Fibroblast of gingiva (primary cell): Measurements from ENCODE around the gene GPR156.
"Not testable (repeated sequence)": the region's sequence is repeated elsewhere in the genome, so short reads cannot be mapped to it uniquely, and the experiment has no call there.

Experiments
- DNase-seq: peaks from one replicate; pipeline ENCODE4 v3.0.0-alpha.2; 2011; ENCODE audit warnings: low read depth

GPR156 gene

DNA sequence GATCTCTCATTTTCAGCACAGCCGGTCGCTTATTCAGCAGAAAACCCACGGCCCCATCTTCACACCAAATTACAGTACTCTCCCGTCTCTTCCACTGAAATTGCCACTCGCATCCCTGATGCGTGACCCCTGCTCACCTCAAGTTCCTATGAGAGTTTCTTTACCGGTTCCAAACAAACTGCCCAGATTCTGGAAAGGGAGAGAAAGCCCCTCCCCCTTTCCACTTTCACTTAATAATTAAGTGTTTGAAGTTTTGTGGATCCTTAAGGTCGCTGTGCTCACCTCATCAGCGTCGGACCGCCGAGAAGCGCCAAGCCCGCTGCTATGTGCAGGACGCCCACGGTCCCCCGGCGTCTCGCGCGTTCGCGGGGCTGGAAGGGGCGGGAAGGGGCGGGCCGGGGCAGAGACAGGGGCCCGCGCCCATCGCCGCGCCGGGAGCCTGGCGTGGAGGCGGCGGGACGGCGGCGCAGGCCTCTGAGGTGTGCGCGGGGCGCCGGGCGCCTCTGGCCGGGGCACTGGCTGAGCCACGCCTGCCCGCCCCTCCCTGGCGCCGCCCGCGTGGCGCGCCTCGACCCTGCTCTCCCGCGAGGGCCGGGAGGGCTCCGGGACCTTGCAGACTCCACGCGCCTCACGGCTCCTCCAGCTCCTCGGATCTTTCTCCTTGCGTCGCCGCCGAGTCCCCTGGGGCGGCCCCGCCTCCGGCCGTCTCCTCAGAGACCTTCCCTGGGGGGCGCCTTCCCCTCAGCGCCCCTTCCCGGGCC lies at the start of gene GPR156:
GPR156 (minus strand) TSS at position 476 of the 761 bp plus-strand sequence. CDS start 41,124 bp downstream, outside the sequence.
- DNase-seq, result no peak

GRCh38 chr3:120332646-120333045 lies 47.6 kb upstream of the GPR156 start:
- DNase-seq, result no peak

DNA sequence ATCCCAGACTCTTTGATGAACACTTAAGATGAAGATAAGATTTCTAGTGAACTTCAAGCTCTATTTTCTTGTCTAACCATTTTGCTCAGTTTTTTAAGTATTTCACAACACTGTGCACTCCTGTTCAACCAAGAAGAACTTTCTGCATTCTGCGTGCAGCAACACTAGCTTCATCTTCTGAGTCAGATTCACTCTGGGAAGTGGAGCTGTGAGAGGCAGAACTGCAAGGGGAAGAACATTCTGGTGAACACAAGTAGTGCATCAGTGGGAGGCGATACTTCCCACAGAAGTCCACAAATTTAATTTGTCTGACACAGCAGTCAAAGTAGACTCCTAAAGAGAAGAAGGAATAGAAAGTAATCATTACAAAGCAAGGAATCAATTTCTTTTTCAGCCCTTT lies 46.1 kb upstream of the GPR156 start:
- DNase-seq, result no peak

DNA sequence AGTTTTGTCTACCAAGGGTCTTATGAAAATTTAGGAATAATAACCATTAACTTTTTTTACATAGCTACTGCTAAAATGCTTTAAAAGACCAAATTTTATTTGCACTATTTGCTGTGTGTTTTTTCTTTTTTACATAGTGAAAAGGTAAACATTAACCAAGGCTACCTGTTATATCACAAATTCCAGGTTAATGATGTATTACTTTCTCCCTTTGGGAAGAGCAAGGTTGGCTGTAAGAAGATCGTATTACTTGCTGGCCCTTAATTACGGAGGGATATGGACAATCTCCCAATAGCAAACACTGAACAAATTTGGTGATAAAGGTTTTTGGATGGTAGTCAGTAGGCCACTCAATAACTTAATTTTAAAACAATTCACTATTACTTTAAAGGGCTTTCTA lies 41.8 kb upstream of the GPR156 start:
- no peak for DNase-seq

GRCh38 chr3:120324190-120324589 lies 39.2 kb upstream of the GPR156 start:
- DNase-seq, result no peak

DNA sequence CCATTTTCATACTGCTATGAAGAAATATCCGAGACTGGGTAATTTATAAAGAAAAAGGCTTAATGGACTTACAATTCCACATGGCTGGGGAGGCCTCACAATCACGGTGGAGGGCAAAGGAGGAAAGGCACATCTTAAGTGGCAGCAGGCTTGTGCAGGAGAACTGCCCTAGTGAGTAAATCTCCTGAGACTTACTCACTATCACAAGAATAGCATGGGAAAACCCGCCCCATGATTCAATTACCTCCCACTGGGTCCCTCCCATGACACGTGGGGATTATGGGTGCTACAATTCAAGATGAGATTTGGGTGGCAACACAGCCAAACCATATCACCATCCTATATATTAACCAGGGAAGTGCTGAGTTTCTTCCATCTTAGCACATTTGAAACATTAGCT lies 38.7 kb upstream of the GPR156 start:
- DNase-seq, result not testable (repeated sequence)

DNA sequence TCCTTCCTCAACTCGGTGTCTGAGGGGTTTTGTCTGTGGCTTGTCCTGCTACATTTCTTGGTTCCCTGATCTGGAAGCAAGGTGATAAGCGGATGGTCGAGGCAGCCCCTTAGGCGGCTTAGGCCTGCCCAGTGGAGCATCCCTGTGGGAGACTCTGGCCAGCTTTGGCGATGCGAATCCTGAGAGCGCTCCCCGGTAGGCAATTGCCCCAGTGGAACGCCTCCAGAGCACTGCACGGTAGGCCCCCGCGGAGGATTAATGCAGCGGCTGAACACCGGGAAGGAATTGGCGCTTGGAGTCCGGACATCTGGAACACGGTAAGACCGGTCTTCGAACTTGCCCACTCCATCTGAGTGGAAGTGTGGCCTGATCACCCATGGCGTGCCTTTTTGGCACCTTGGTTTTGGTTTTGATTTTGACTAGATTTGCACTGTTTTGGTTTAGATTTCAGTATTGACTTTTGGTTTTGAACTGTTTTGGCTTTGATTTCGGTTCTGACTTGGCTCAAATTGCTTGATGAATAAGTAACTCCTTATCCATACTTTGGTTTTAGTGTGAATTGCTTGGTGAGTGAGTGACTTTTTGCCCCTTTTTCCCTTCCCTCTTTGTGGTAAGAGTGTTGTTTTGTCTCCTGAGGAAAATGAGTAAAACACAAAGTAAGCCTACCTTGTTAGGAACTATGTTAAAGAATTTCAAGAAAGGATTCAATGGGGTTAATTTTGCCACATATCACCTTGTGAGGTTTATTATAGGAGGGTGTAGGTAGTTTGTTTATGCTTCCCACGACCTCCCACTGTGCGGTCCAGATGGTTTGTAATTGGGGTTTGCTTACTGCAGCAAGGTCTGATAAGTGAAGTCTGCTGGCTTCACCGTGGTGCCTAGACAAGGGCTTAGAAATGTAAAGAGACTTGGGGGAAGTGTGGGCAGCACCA lies 27.1 kb upstream of the GPR156 start:
- DNase-seq, result no peak

DNA sequence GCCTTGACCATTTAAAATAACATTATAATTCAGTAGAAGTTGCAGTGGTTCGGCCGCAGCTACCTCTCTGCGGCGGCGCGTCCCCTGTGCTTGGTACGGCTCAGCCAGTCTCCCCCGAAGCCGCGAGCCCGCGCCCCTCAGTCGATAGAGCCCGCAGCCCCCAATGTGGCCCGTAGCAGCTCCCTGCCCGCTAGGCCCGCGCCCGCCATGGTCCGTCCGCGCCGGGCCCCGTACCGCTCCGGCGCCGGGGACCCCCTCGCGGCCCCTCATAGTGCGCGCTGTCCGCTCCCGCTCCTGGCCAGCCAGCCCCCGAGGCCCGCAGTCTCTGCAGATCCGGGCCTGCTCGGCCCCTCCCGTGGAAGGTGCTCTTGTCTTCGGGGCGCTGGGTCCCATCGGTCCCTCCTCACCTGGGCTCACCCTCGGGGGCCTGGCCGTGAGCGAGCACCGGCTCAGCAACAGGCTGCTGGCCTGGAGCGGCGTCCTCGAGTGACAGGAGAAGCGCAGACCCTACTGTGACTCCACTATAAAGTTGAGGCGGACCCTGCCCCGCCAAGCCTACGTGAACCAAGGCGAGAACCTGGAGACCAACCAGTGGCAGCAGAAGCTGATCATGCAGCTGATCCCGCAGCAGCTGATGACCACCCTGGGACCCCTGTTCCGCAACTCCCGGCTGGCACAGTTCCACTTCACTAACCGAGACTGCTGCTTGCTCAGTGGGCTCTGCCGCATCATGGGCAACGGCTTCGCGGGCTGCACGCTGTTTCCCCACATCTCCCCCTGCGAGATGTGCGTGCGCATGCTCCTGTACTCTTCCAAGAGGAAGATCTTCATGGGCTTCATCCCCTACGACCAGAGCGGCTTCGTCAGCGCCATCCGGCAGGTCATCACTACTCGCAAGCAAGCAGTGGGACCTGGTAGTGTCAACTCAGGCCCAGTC lies 21.8 kb upstream of the GPR156 start:
- DNase-seq, result no peak

- DNase-seq, result no peak
These were observed 19.6 kb upstream of the GPR156 start for GRCh38 chr3:120304616-120305015.

DNA sequence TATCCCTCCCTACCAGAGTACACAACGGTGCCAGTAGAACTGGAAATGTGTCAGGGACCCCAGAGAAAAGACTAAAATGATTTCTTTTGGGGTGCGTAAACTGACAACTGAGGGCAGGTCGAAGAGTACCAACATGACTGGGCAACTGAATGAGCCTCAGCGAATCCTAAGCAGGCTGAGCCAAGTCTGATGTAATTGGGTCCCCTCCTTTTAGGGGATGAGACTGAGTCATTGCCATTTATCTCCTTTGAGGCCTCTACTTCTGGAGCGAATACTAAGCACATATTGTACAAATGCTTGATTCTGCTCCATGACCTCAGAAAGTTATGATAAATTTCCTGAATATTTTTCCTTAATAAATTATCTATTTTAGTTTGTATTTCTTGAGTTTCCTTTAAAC lies 17.3 kb upstream of the GPR156 start:
- DNase-seq, result peak; percentile 6

- no peak for DNase-seq
These were observed 15.9 kb upstream of the GPR156 start for GRCh38 chr3:120300971-120301370.

GRCh38 chr3:120299403-120299802 lies 14.4 kb upstream of the GPR156 start:
- no peak for DNase-seq

GRCh38 chr3:120298996-120299395 lies 14.0 kb upstream of the GPR156 start:
- DNase-seq, result no peak

- not testable (repeated sequence) for DNase-seq
These were observed 6.5 kb upstream of the GPR156 start for GRCh38 chr3:120291552-120291951.

DNA sequence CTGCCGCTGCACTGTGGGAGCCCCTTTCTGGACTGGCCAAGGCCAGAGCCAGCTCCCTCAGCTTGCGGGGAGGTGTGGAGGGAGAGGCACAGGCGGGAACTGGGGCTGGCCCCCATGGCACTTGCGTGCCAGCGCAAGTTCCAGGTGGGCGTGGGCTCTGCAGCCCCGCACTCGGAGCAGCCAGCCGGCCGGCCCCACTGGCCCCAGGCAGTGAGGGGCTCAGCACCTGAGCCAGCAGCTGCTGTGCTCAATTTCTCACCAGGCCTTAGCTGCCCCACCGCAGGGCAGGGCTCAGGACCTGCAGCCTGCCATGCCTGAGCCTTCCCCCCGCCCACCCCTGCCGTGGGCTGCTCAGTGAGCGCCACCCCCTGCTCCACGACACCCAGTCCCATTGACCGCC lies 4.6 kb upstream of the GPR156 start:
- DNase-seq, result no peak

DNA sequence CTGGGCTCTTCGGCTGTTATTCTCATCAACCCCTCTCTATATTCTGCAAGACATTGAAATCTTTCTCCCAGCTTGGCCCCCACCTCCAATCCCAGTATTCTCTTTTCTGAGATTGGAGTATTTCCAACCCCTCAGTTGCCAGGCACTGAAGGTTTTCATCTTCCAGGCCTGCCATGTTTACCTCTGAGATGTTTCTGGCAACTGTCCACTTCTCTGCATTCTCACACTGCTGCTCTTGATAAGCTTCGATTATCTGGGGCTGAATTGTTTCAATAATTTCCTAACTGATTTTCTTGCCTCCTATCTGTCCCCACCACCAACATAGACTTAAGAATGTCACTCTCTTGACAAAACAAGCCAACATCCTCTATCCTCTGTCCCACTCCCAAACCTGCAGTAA lies 1.4 kb upstream of the GPR156 start:
- no peak for DNase-seq

DNA sequence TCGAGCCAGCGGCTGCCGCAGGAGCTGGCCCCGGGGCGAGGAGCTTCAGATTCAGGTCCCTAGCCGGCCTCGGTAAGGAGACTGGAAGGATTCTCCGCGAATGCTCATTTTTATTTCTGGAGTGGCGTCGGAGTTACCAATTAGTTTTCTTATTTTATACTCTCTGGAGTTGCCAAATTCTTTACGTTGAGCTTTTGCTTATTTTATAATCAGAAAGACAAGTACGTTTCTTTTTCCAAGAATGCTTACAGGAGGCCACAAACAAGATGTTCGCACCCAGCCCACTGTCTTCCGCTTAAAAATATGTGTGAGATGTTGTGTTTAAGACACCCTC lies 453 bp upstream of the GPR156 start:
- no peak for DNase-seq

DNA sequence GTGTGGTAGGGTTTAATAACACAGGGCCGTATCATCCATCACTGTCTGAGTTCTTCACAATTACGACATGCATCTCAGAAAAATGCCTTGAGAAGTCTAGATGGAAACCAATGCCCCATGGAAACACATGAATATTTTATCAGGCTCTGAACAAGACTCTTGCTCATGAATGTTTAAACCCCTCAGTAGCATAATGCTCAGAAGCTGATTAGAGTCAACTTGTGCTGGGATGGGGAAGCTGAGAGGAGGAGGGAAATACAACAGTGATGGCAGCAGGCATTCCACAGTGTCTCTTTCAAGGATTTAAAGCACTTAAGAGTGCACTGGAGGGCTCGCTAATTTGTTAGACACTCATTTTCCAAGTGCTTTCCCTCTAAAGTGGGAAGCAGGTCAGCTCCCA lies 3.8 kb downstream of the GPR156 start:
- DNase-seq, result no peak

- DNase-seq, result no peak
These were observed 4.5 kb downstream of the GPR156 start for GRCh38 chr3:120280566-120280965.

DNA sequence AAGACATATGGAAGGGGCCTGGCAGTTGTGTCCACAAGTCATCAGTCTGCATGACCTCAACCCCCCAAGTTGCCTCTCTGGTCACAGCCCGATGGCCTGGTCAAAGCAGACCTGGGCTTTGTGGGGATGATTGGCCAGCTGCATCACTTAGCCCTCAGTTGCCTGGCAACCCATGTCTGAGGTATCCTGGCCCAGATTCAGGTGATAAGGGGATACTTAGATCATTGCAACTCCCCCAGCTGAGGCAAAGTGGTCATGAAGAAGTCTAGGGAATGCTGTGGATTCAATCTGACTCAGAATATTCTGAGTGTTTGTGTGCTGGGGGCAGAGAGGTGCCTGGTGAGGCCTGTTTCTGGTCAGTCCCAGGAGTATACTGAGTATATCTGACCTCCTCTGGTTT lies 5.0 kb downstream of the GPR156 start:
- DNase-seq, result no peak

DNA sequence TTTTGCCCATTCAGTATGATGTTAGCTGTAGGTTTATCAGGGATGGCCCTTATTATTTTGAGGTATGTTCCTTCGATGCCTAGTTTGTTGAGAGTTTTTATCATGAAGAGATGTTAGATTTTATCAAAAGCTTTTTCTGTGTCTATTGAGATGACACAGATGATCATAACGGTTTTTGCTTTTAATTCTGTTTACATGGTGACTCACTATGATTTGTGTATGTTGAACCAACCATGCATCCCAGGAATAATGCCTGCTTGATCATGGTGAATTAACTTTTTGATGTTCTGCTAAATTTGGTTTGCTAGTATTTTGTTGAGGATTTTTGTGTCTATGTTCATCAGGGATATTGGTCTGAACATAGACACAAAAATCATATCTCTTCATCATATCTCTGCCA lies 8.3 kb downstream of the GPR156 start:
- DNase-seq, result no peak

- no peak for DNase-seq
These were observed 9.4 kb downstream of the GPR156 start for GRCh38 chr3:120275618-120276017.
